GM18861 (cell line): ENCODE measurements around the gene IDUA.
A peak's percentile ranks its signal among the peaks of the same experiment; 100 is the strongest.

Source experiments
- ATAC-seq: cut with Tn5 transposase; IDR thresholded peaks from one replicate; pipeline ENCODE4 v1.9.1; 2021; ENCODE audit not compliant: unreplicated experiment

The IDUA gene

GRCh38 chr4:985123-985830 is 1.6 kb upstream of the IDUA start:
- ATAC-seq, result no peak

- peak; percentile 12 for ATAC-seq
These were observed 391 bp upstream of the IDUA start for GRCh38 chr4:986428-986878.

- ATAC-seq, result no peak
These were observed 1.0 kb downstream of the IDUA start for GRCh38 chr4:987624-988513.

- ATAC-seq, result no peak
These were observed 2.2 kb downstream of the IDUA start for GRCh38 chr4:988726-989721.

- no peak for ATAC-seq
These were observed 3.1 kb downstream of the IDUA start for GRCh38 chr4:989722-990471.

- ATAC-seq, result no peak
These were observed 4.0 kb downstream of the IDUA start for GRCh38 chr4:990746-991367.

- ATAC-seq, result no peak
These were observed 4.8 kb downstream of the IDUA start for GRCh38 chr4:991451-992296.

- no peak for ATAC-seq
These were observed 5.7 kb downstream of the IDUA start for GRCh38 chr4:992297-993110.

GRCh38 chr4:993111-994029 is 6.5 kb downstream of the IDUA start, which contains the start of gene SLC26A1:
Gene SLC26A1 (minus strand): TSS chr4:993404. CDS start chr4:991703, 1,701 bp downstream.
- no peak for ATAC-seq

- no peak for ATAC-seq
These were observed 8.6 kb downstream of the IDUA start for GRCh38 chr4:995311-996026.

GRCh38 chr4:996030-996996 is 9.5 kb downstream of the IDUA start:
- no peak for ATAC-seq

GRCh38 chr4:996997-997374 is 10.1 kb downstream of the IDUA start:
- no peak for ATAC-seq

GRCh38 chr4:997375-998071 is 10.7 kb downstream of the IDUA start:
- no peak for ATAC-seq

GRCh38 chr4:998096-998691 is 11.3 kb downstream of the IDUA start:
- ATAC-seq, result no peak
